Hematopoietic multipotent progenitor cell treated with erythropoietin and hydrocortisone succinate and interleukin-3 and kit ligand, for 6 days (in vitro differentiated cells): ENCODE data around the gene COL4A1.

Source experiments
- DNase-seq: peaks from one replicate; pipeline ENCODE4 v3.0.0-alpha.2; 2015

The COL4A1 gene

GRCh38 chr13:110291286-110291685 is 15.7 kb downstream of the COL4A1 start:
- DNase-seq, result no peak

GRCh38 chr13:110290826-110291225 is 16.1 kb downstream of the COL4A1 start:
- no peak for DNase-seq

GRCh38 chr13:110290153-110290552 is 16.8 kb downstream of the COL4A1 start:
- DNase-seq, result no peak

GRCh38 chr13:110289661-110290060 is 17.3 kb downstream of the COL4A1 start:
- no peak for DNase-seq

GRCh38 chr13:110289174-110289573 is 17.8 kb downstream of the COL4A1 start:
- no peak for DNase-seq

GRCh38 chr13:110286833-110287819 is 19.8 kb downstream of the COL4A1 start:
- no peak for DNase-seq

GRCh38 chr13:110285991-110286832 is 20.7 kb downstream of the COL4A1 start:
- no peak for DNase-seq

- no peak for DNase-seq
These were observed 22.0 kb downstream of the COL4A1 start for GRCh38 chr13:110284779-110285484.

- DNase-seq, result no peak
These were observed 23.0 kb downstream of the COL4A1 start for GRCh38 chr13:110283736-110284517.

GRCh38 chr13:110282316-110282841 is 24.6 kb downstream of the COL4A1 start:
- DNase-seq, result no peak

GRCh38 chr13:110281736-110282135 is 25.2 kb downstream of the COL4A1 start:
- DNase-seq, result no peak

- peak; percentile 4 for DNase-seq
These were observed 25.8 kb downstream of the COL4A1 start for GRCh38 chr13:110280985-110281688.

GRCh38 chr13:110280231-110280813 is 26.6 kb downstream of the COL4A1 start:
- DNase-seq, result no peak

- no peak for DNase-seq
These were observed 27.3 kb downstream of the COL4A1 start for GRCh38 chr13:110279684-110280083.

- no peak for DNase-seq
These were observed 28.1 kb downstream of the COL4A1 start for GRCh38 chr13:110278859-110279258.

- DNase-seq, result no peak
These were observed 29.5 kb downstream of the COL4A1 start for GRCh38 chr13:110277357-110277975.

- DNase-seq, result no peak
These were observed 30.4 kb downstream of the COL4A1 start for GRCh38 chr13:110276553-110276950.

GRCh38 chr13:110275931-110276552 is 30.9 kb downstream of the COL4A1 start:
- no peak for DNase-seq

GRCh38 chr13:110274687-110275086 is 32.3 kb downstream of the COL4A1 start:
- no peak for DNase-seq

GRCh38 chr13:110273254-110273653 is 33.7 kb downstream of the COL4A1 start:
- DNase-seq, result no peak
